ENCODE measurements around the gene EPHB2.
A peak's percentile ranks its signal among the peaks of the same experiment; 100 is the strongest.
"Not testable (repeated sequence)": the region's sequence is repeated elsewhere in the genome, so short reads cannot be mapped to it uniquely, and the experiment has no call there.

EPHB2 gene

GRCh38 chr1:22671999-22672398, 38.6 kb upstream of the EPHB2 start:
- no peak overlapping the region for H3K14ac ChIP-seq (ENCODE audit: low read length in 2 of 2)
- no peak overlapping the region for H3K4me3 ChIP-seq (ENCODE audit: insufficient read depth in 1 of 2, low read depth in 1 of 2, low read length in 2 of 2)
- no peak overlapping the region for H2AK5ac ChIP-seq (ENCODE audit: low read length, severe bottlenecking)
- H3K23ac ChIP-seq (ENCODE audit: low read length in 2 of 2), result no peak overlapping the region
- no peak overlapping the region for H3K4me2 ChIP-seq (ENCODE audit: low read length, poor library complexity, severe bottlenecking)
- H2BK120ac ChIP-seq (ENCODE audit: low read depth, low read length), result no peak overlapping the region
- no peak overlapping the region for H3K18ac ChIP-seq (ENCODE audit: low read depth in 1 of 2, low read length in 2 of 2)
- H3K4ac ChIP-seq (ENCODE audit: low read depth in 1 of 2, low read length in 2 of 2), result no peak overlapping the region
- no peak for DNase-seq
- H3K9me3 ChIP-seq (ENCODE audit: control insufficient read depth, low read length), result no peaks in the 10 kb centered on the region
- H3K27me3 ChIP-seq (ENCODE audit: control insufficient read depth in 1 of 2, insufficient read depth in 1 of 2, low read length in 2 of 2), result peaks cover 50 to 80% of the 10 kb centered on the region in 2 experiments
- no peaks in the 10 kb centered on the region for H3K79me1 ChIP-seq (replicated peaks; ENCODE audit: low read length, poor library complexity, severe bottlenecking)
- H4K8ac ChIP-seq (ENCODE audit: low read length), result no peak overlapping the region
- peaks cover 7% of the 10 kb centered on the region for H3K4me1 ChIP-seq (ENCODE audit: control insufficient read depth, insufficient read depth, low read depth, low read length)
- H2AFZ ChIP-seq (ENCODE audit: low read depth, low read length), result no peak overlapping the region
- H4K91ac ChIP-seq (ENCODE audit: low read length), result no peak overlapping the region
- WGBS, result 79% methylated on average over 4 of the region's 4 CpGs
- no peak overlapping the region for H2BK5ac ChIP-seq (ENCODE audit: low read depth, low read length, poor library complexity, severe bottlenecking)
- H2BK12ac ChIP-seq (ENCODE audit: low read length in 2 of 2), result no peak overlapping the region
- H2BK15ac ChIP-seq (ENCODE audit: low read depth, poor library complexity, severe bottlenecking), result no peak overlapping the region
- no peaks in the 10 kb centered on the region for H3K36me3 ChIP-seq (ENCODE audit: control insufficient read depth in 1 of 2, insufficient read depth in 2 of 2, low read depth in 1 of 2, low read length in 2 of 2)
- H3K9ac ChIP-seq (ENCODE audit: low read length), result no peak overlapping the region
- no peak overlapping the region for H3K27ac ChIP-seq (ENCODE audit: low read length, poor library complexity, severe bottlenecking)

GRCh38 chr1:22673486-22674409, 36.9 kb upstream of the EPHB2 start:
- Histone ChIP-seq H4K91ac (ENCODE audit: low read length) (no peak overlapping the region), H3K4me3 (ENCODE audit: insufficient read depth in 1 of 2, low read depth in 1 of 2, low read length in 2 of 2) (no peak overlapping the region), H3K4me2 (ENCODE audit: low read length, poor library complexity, severe bottlenecking) (no peak overlapping the region), H3K36me3 (ENCODE audit: control insufficient read depth in 1 of 2, insufficient read depth in 2 of 2, low read depth in 1 of 2, low read length in 2 of 2) (no peaks in the 10 kb centered on the region), H3K4ac (ENCODE audit: low read depth in 1 of 2, low read length in 2 of 2) (no peak overlapping the region), H2BK12ac (ENCODE audit: low read length in 2 of 2) (no peak overlapping the region), H2BK15ac (ENCODE audit: low read depth, poor library complexity, severe bottlenecking) (no peak overlapping the region), H3K9ac (ENCODE audit: low read length) (no peak overlapping the region), H4K8ac (ENCODE audit: low read length) (no peak overlapping the region), H2AK5ac (ENCODE audit: low read length, severe bottlenecking) (no peak overlapping the region), H2AFZ (ENCODE audit: low read depth, low read length) (no peak overlapping the region), H3K23ac (ENCODE audit: low read length in 2 of 2) (no peak overlapping the region), H3K27ac (ENCODE audit: low read length, poor library complexity, severe bottlenecking) (no peak overlapping the region), H3K79me1 (replicated peaks; ENCODE audit: low read length, poor library complexity, severe bottlenecking) (no peaks in the 10 kb centered on the region), H3K18ac (ENCODE audit: low read depth in 1 of 2, low read length in 2 of 2) (no peak overlapping the region), H3K14ac (ENCODE audit: low read length in 2 of 2) (no peak overlapping the region), H3K4me1 (ENCODE audit: control insufficient read depth, insufficient read depth, low read depth, low read length) (peaks cover 7% of the 10 kb centered on the region), H3K27me3 (ENCODE audit: control insufficient read depth in 1 of 2, insufficient read depth in 1 of 2, low read length in 2 of 2) (peaks cover 32 to 68% of the 10 kb centered on the region in 2 experiments), H2BK5ac (ENCODE audit: low read depth, low read length, poor library complexity, severe bottlenecking) (no peak overlapping the region), H3K9me3 (ENCODE audit: control insufficient read depth, low read length) (no peaks in the 10 kb centered on the region), H2BK120ac (ENCODE audit: low read depth, low read length) (peak overlapping the region; percentile 11)
- WGBS, result 46% methylated on average over 16 of the region's 17 CpGs
- peak; percentile 59 for DNase-seq

- Histone ChIP-seq H3K27ac (ENCODE audit: low read length, poor library complexity, severe bottlenecking) (no peak overlapping the region), H3K4me2 (ENCODE audit: low read length, poor library complexity, severe bottlenecking) (no peak overlapping the region), H3K9me3 (ENCODE audit: control insufficient read depth, low read length) (no peaks in the 10 kb centered on the region), H3K4me3 (ENCODE audit: insufficient read depth in 1 of 2, low read depth in 1 of 2, low read length in 2 of 2) (no peak overlapping the region), H2BK12ac (ENCODE audit: low read length in 2 of 2) (no peak overlapping the region), H2BK15ac (ENCODE audit: low read depth, poor library complexity, severe bottlenecking) (no peak overlapping the region), H2BK5ac (ENCODE audit: low read depth, low read length, poor library complexity, severe bottlenecking) (no peak overlapping the region), H2AFZ (ENCODE audit: low read depth, low read length) (no peak overlapping the region), H3K14ac (ENCODE audit: low read length in 2 of 2) (no peak overlapping the region), H3K79me1 (replicated peaks; ENCODE audit: low read length, poor library complexity, severe bottlenecking) (no peaks in the 10 kb centered on the region), H2AK5ac (ENCODE audit: low read length, severe bottlenecking) (no peak overlapping the region), H3K4me1 (ENCODE audit: control insufficient read depth, insufficient read depth, low read depth, low read length) (peaks cover 7% of the 10 kb centered on the region), H3K27me3 (ENCODE audit: control insufficient read depth in 1 of 2, insufficient read depth in 1 of 2, low read length in 2 of 2) (peaks cover 30 to 61% of the 10 kb centered on the region in 2 experiments), H4K91ac (ENCODE audit: low read length) (no peak overlapping the region), H3K36me3 (ENCODE audit: control insufficient read depth in 1 of 2, insufficient read depth in 2 of 2, low read depth in 1 of 2, low read length in 2 of 2) (no peaks in the 10 kb centered on the region), H3K9ac (ENCODE audit: low read length) (no peak overlapping the region), H2BK120ac (ENCODE audit: low read depth, low read length) (no peak overlapping the region), H3K23ac (ENCODE audit: low read length in 2 of 2) (no peak overlapping the region), H3K4ac (ENCODE audit: low read depth in 1 of 2, low read length in 2 of 2) (no peak overlapping the region), H3K18ac (ENCODE audit: low read depth in 1 of 2, low read length in 2 of 2) (no peak overlapping the region), H4K8ac (ENCODE audit: low read length) (no peak overlapping the region)
- no peak for DNase-seq
- 13% methylated on average over 1 of the region's 1 CpG for WGBS
Observed at GRCh38 chr1:22674410-22674749, 36.3 kb upstream of the EPHB2 start.

- H3K79me1 ChIP-seq (replicated peaks; ENCODE audit: low read length, poor library complexity, severe bottlenecking); H3K4me2 ChIP-seq (ENCODE audit: low read length, poor library complexity, severe bottlenecking); H3K36me3 ChIP-seq (ENCODE audit: control insufficient read depth in 1 of 2, insufficient read depth in 2 of 2, low read depth in 1 of 2, low read length in 2 of 2); H3K9ac ChIP-seq (ENCODE audit: low read length); H3K14ac ChIP-seq (ENCODE audit: low read length in 2 of 2); H4K91ac ChIP-seq (ENCODE audit: low read length); H3K9me3 ChIP-seq (ENCODE audit: control insufficient read depth, low read length); H2AFZ ChIP-seq (ENCODE audit: low read depth, low read length); H2BK120ac ChIP-seq (ENCODE audit: low read depth, low read length); H3K18ac ChIP-seq (ENCODE audit: low read depth in 1 of 2, low read length in 2 of 2); H3K4me3 ChIP-seq (ENCODE audit: insufficient read depth in 1 of 2, low read depth in 1 of 2, low read length in 2 of 2); H2AK5ac ChIP-seq (ENCODE audit: low read length, severe bottlenecking); H3K23ac ChIP-seq (ENCODE audit: low read length in 2 of 2); H2BK12ac ChIP-seq (ENCODE audit: low read length in 2 of 2); H2BK5ac ChIP-seq (ENCODE audit: low read depth, low read length, poor library complexity, severe bottlenecking); DNase-seq; H4K8ac ChIP-seq (ENCODE audit: low read length); H3K4ac ChIP-seq (ENCODE audit: low read depth in 1 of 2, low read length in 2 of 2); H3K27ac ChIP-seq (ENCODE audit: low read length, poor library complexity, severe bottlenecking); H2BK15ac ChIP-seq (ENCODE audit: low read depth, poor library complexity, severe bottlenecking); H3K4me1 ChIP-seq (ENCODE audit: control insufficient read depth, insufficient read depth, low read depth, low read length): not testable (repeated sequence)
- 90% methylated on average over 15 of the region's 15 CpGs for WGBS
- peaks cover 15 to 57% of the 10 kb centered on the region in 2 experiments for H3K27me3 ChIP-seq (ENCODE audit: control insufficient read depth in 1 of 2, insufficient read depth in 1 of 2, low read length in 2 of 2)
Observed at GRCh38 chr1:22676151-22676550, 34.5 kb upstream of the EPHB2 start.

Data from mesenchymal stem cell (in vitro differentiated cells and primary cell).